HCT116 (cell line): ENCODE results near the gene ADCY2. TPM values are rescaled to one million over a fixed set of nuclear protein-coding genes. Genes with fewer than 3 reads are reported as not detected.

ENCODE experiments used
- ATAC-seq: fragments of 200-7000 bp; cut with Tn5 transposase; 2 replicates; pipeline ENCODE4 v1.9.1; 2020; ENCODE audit warnings: mild to moderate bottlenecking, moderate library complexity
- BruUV-seq: library from RNA; stranded (reverse); fragments of 400-500 nt; replicated peaks from 2 replicates; lab custom pipeline; 2021; lab: Mats Ljungman, UMichigan
- CTCF ChIA-PET: fragments of 300-600 bp; sonication (Branson Sonifier 250); formaldehyde crosslinking; loops from one replicate; lab custom pipeline; 2021; ENCODE audit warnings: antibody characterized with exemption; lab: Charles Lee
- POLR2A ChIA-PET: fragments of 300-600, 350-600 bp; sonication (Branson Sonifier 250); formaldehyde crosslinking; loops from one replicate; lab custom pipeline; 2021; ENCODE audit warnings: antibody characterized with exemption; lab: Charles Lee
- RAD21 ChIA-PET, 2 experiments: fragments of 300-600 bp; sonication (Branson Sonifier 250); formaldehyde crosslinking; loops; one replicate each; lab custom pipeline; 2023; ENCODE audit warnings: low total read pairs in 2 of 2; ENCODE audit not compliant: uncharacterized antibody in 2 of 2, unreplicated experiment in 2 of 2, low non-redundant PET in 1 of 2; lab: Charles Lee
- DNase-seq: peaks from one replicate; pipeline ENCODE4 v3.0.0-alpha.2; 2010; ENCODE audit warnings: low read depth, low spot score
- H2AFZ ChIP-seq: fragments of 200-600 bp; shearing (Covaris generic), sonication (generic); 2 replicates; pipeline ENCODE4 v1.6.1; 2017; ENCODE audit warnings: low read depth, mixed run types, mixed read lengths, antibody characterized with exemption, low read length; ENCODE audit not compliant: poor library complexity, severe bottlenecking
- H3K27ac ChIP-seq: 2 replicates; pipeline ENCODE4 v1.5.1; 2012; ENCODE audit warnings: low read depth, low read length
- H3K27me3 ChIP-seq: fragments of 200-600 bp; sonication (generic); 2 replicates; pipeline ENCODE4 v1.6.1; 2016; ENCODE audit warnings: mixed run types, low read length, mixed read lengths; ENCODE audit not compliant: insufficient read depth
- H3K36me3 ChIP-seq, 2 experiments: fragments of 200-500 bp in 1 of 2; fragments of 200-600 bp in 1 of 2; sonication (Bioruptor generic) in 1 of 2; sonication (generic) in 1 of 2; 2 replicates each; pipeline versions ENCODE4 v1.5.1 to v1.6.1; 2014 to 2016; ENCODE audit warnings: low read length in 2 of 2, inconsistent platforms in 1 of 2, mixed read lengths in 1 of 2, mixed run types in 1 of 2; ENCODE audit not compliant: insufficient read depth in 2 of 2, control insufficient read depth in 1 of 2
- H3K4me1 ChIP-seq, 2 experiments: fragments of 200-600 bp in 1 of 2; sonication (generic) in 1 of 2; 2 replicates each; pipeline versions ENCODE4 v1.5.1 to v1.6.1; 2012 to 2017; ENCODE audit warnings: low read length in 2 of 2, inconsistent platforms in 1 of 2, mild to moderate bottlenecking in 1 of 2, mixed read lengths in 1 of 2, mixed run types in 1 of 2, moderate library complexity in 1 of 2; ENCODE audit not compliant: insufficient read depth in 2 of 2, control insufficient read depth in 1 of 2
- H3K4me2 ChIP-seq: fragments of 200-600 bp; sonication (generic); 2 replicates; pipeline ENCODE4 v1.6.1; 2017; ENCODE audit warnings: mixed run types, low read length, mixed read lengths
- H3K4me3 ChIP-seq, 2 experiments: fragments of 200-600 bp in 1 of 2; sonication (generic) in 1 of 2; replicated peaks in 1 of 2; 2 replicates each; pipeline ENCODE4 v1.5.1; 2011 to 2016; ENCODE audit warnings: low read length in 2 of 2, control low read depth in 1 of 2, low read depth in 1 of 2, mild to moderate bottlenecking in 1 of 2, mixed read lengths in 1 of 2, mixed run types in 1 of 2
- H3K79me2 ChIP-seq: fragments of 200-600 bp; sonication (generic); 2 replicates; pipeline ENCODE4 v1.6.1; 2017; ENCODE audit warnings: mild to moderate bottlenecking, mixed run types, low read length, moderate library complexity, mixed read lengths; ENCODE audit not compliant: insufficient read depth
- H3K9ac ChIP-seq: fragments of 200-600 bp; sonication (generic); 2 replicates; pipeline ENCODE4 v1.6.1; 2016; ENCODE audit warnings: low read length, mixed read lengths
- H3K9me2 ChIP-seq: fragments of 200-600 bp; sonication (generic), shearing (Covaris generic); 2 replicates; pipeline ENCODE4 v1.6.1; 2017; ENCODE audit warnings: mixed run types, mild to moderate bottlenecking, moderate library complexity; ENCODE audit not compliant: insufficient read depth
- H3K9me3 ChIP-seq, 2 experiments: fragments of 200-500 bp in 1 of 2; fragments of 200-600 bp in 1 of 2; sonication (Bioruptor generic) in 1 of 2; sonication (generic) in 1 of 2; 2 replicates each; pipeline ENCODE4 v1.6.1; 2014 to 2017; ENCODE audit warnings: low read length in 2 of 2, mixed read lengths in 2 of 2, inconsistent platforms in 1 of 2, low read depth in 1 of 2, mild to moderate bottlenecking in 1 of 2, mixed run types in 1 of 2, moderate library complexity in 1 of 2; ENCODE audit not compliant: control insufficient read depth in 1 of 2, insufficient read depth in 1 of 2
- H4K20me1 ChIP-seq: fragments of 200-600 bp; sonication (generic), shearing (Covaris generic); 2 replicates; pipeline ENCODE4 v1.6.1; 2017; ENCODE audit warnings: mixed run types, mild to moderate bottlenecking, moderate library complexity; ENCODE audit not compliant: insufficient read depth
- ATF3 ChIP-seq: IDR thresholded peaks from 2 replicates; pipeline ENCODE4 v1.6.1; 2012
- CBX3 ChIP-seq: IDR thresholded peaks from 2 replicates; pipeline ENCODE4 v1.6.1; 2012; ENCODE audit warnings: low read depth
- CEBPB ChIP-seq: IDR thresholded peaks from 2 replicates; pipeline ENCODE4 v1.6.1; 2012; ENCODE audit warnings: low read depth
- CTCF ChIP-seq, 3 experiments: fragments of 200-600 bp in 1 of 3; sonication (generic) in 1 of 3; IDR thresholded peaks in 2 of 3; conservative IDR thresholded peaks in 1 of 3; 2 replicates each; pipeline ENCODE4 v1.5.1; 2012 to 2017; ENCODE audit warnings: low read depth in 2 of 3, low read length in 2 of 3, antibody characterized with exemption in 1 of 3, borderline replicate concordance in 1 of 3, control low read depth in 1 of 3, mild to moderate bottlenecking in 1 of 3, mixed read lengths in 1 of 3, mixed run types in 1 of 3, moderate library complexity in 1 of 3; ENCODE audit not compliant: insufficient read depth in 1 of 3
- EGR1 ChIP-seq: IDR thresholded peaks from 2 replicates; pipeline ENCODE4 v1.6.1; 2012; ENCODE audit warnings: low read depth
- EZH2 ChIP-seq: fragments of 200-600 bp; sonication (generic); IDR thresholded peaks from 2 replicates; pipeline ENCODE4 v1.6.1; 2017; ENCODE audit warnings: antibody characterized with exemption, mixed run types
- EZH2phosphoT487 ChIP-seq: fragments of 200-600 bp; IDR thresholded peaks from 2 replicates; pipeline ENCODE4 v1.6.1; 2018; ENCODE audit warnings: antibody characterized with exemption, borderline replicate concordance
- FOSL1 ChIP-seq: IDR thresholded peaks from 2 replicates; pipeline ENCODE4 v1.6.1; 2012; ENCODE audit warnings: low read depth
- JUND ChIP-seq: IDR thresholded peaks from 2 replicates; pipeline ENCODE4 v1.6.1; 2012
- POLR2A ChIP-seq: IDR thresholded peaks from 2 replicates; pipeline ENCODE4 v1.7.0; 2011; ENCODE audit warnings: borderline replicate concordance; ENCODE audit not compliant: insufficient read depth, insufficient read length; ENCODE audit errors: extremely low read depth
- POLR2AphosphoS5 ChIP-seq: IDR thresholded peaks from 2 replicates; pipeline ENCODE4 v1.6.1; 2011; ENCODE audit warnings: mild to moderate bottlenecking, low read depth, low read length, moderate library complexity
- RAD21 ChIP-seq: IDR thresholded peaks from 2 replicates; pipeline ENCODE4 v1.6.1; 2012; ENCODE audit warnings: low read depth, mild to moderate bottlenecking
- SIN3A ChIP-seq: IDR thresholded peaks from 2 replicates; pipeline ENCODE4 v1.6.1; 2012; ENCODE audit warnings: low read depth
- SP1 ChIP-seq: IDR thresholded peaks from 2 replicates; pipeline ENCODE4 v1.6.1; 2012; ENCODE audit warnings: low read depth
- SRF ChIP-seq: IDR thresholded peaks from 2 replicates; pipeline ENCODE4 v1.6.1; 2012; ENCODE audit warnings: low read depth
- YY1 ChIP-seq: IDR thresholded peaks from 2 replicates; pipeline ENCODE4 v1.6.1; 2011; ENCODE audit warnings: low read length, low read depth, moderate library complexity, mild to moderate bottlenecking; ENCODE audit not compliant: insufficient replicate concordance; ENCODE audit errors: extremely low read depth
- ZFX ChIP-seq: fragments of 450-650 bp; IDR thresholded peaks from 2 replicates; pipeline ENCODE4 v1.6.1; 2017
- ZNF274 ChIP-seq: fragments of 200-500 bp; sonication (Bioruptor generic); IDR thresholded peaks from 2 replicates; pipeline ENCODE4 v1.6.1; 2014; ENCODE audit warnings: mild to moderate bottlenecking, low read depth, low read length, inconsistent platforms
- intact Hi-C: fragments of 100-400 bp; cut with micrococcal nuclease; formaldehyde crosslinking; loops from 2 replicates; pipeline ENCODE4 v1.10.0; 2022
- total RNA-seq: library from RNA; stranded (reverse); gene quantifications from one replicate; pipeline ENCODE4 v1.2.1, GENCODE V29; 2021; ENCODE audit not compliant: unreplicated experiment
- TF ChIP-seq, protein P1 (sequence below): IDR thresholded peaks from 2 replicates; pipeline ENCODE4 v1.6.1; 2011; ENCODE audit warnings: mild to moderate bottlenecking, low read length, moderate library complexity; ENCODE audit not compliant: insufficient replicate concordance; ENCODE audit errors: extremely low read depth
- TF ChIP-seq, protein P2 (sequence below): IDR thresholded peaks from 2 replicates; pipeline ENCODE4 v1.6.1; 2012

ADCY2 gene
- total RNA-seq, 1 experiment from 2014 or later = 0.15 TPM

- Histone ChIP-seq H4K20me1 (no peaks in the 10 kb centered on the region), H3K79me2 (no peaks in the 10 kb centered on the region), H3K9ac (no peak overlapping the region), H3K9me2 (no peaks in the 10 kb centered on the region), H3K36me3 (no peaks in the 10 kb centered on the region), H2AFZ (no peak overlapping the region), H3K4me3 (no peak overlapping the region), H3K27ac (no peak overlapping the region), H3K9me3 (no peaks in the 10 kb centered on the region), H3K27me3 (peaks cover 30% of the 10 kb centered on the region), H3K4me2 (no peak overlapping the region), H3K4me1 (no peaks in the 10 kb centered on the region)
- CTCF ChIA-PET = no interaction called here
- BruUV-seq = no TSS peak
- intact Hi-C loops = no loop called here
- no peak for DNase-seq
- POLR2A ChIA-PET = no interaction called here
- RAD21 ChIA-PET = no interaction called here
- TF ChIP-seq YY1 (no peak), SP1 (no peak), POLR2A (no peak), JUND (no peak), POLR2AphosphoS5 (no peak), ATF3 (no peak), CEBPB (no peak), SRF (no peak), EZH2phosphoT487 (no peak), CBX3 (no peak), EGR1 (no peak), SIN3A (no peak), FOSL1 (no peak), CTCF (IDR thresholded peaks at IDR 0.05 in 2 of 3, conservative IDR thresholded peaks at IDR 0.05 in 1 of 3; ENCODE audit: borderline replicate concordance in 1 of 3, insufficient read depth in 1 of 3, low read depth in 2 of 3, low read length in 2 of 3) (no peak), RAD21 (no peak), ZNF274 (no peak), ZFX (no peak), EZH2 (no peak)
- TF ChIP-seq, protein P1, sequence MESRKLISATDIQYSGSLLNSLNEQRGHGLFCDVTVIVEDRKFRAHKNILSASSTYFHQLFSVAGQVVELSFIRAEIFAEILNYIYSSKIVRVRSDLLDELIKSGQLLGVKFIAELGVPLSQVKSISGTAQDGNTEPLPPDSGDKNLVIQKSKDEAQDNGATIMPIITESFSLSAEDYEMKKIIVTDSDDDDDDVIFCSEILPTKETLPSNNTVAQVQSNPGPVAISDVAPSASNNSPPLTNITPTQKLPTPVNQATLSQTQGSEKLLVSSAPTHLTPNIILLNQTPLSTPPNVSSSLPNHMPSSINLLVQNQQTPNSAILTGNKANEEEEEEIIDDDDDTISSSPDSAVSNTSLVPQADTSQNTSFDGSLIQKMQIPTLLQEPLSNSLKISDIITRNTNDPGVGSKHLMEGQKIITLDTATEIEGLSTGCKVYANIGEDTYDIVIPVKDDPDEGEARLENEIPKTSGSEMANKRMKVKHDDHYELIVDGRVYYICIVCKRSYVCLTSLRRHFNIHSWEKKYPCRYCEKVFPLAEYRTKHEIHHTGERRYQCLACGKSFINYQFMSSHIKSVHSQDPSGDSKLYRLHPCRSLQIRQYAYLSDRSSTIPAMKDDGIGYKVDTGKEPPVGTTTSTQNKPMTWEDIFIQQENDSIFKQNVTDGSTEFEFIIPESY = no peak
- TF ChIP-seq, protein P2, sequence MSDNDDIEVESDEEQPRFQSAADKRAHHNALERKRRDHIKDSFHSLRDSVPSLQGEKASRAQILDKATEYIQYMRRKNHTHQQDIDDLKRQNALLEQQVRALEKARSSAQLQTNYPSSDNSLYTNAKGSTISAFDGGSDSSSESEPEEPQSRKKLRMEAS = no peak
- ATAC-seq = no peak
These were observed 413.1 kb downstream of the ADCY2 start for GRCh38 chr5:7808998-7809397.
